HepG2 (cell line): ENCODE results near the gene TBX3. TPM values are rescaled to one million over a fixed set of nuclear protein-coding genes. Genes with fewer than 3 reads are reported as not detected.

Source experiments
- ARID3A ChIP-seq: IDR thresholded peaks from 2 replicates; pipeline ENCODE4 v1.6.1; 2012; ENCODE audit warnings: low read depth, low read length, improper control_type of control experiment
- CENPX ChIP-seq: sonication (generic); formaldehyde crosslinking; IDR thresholded peaks from 2 replicates; pipeline ENCODE4 v1.9.0; 2021; ENCODE audit warnings: mild to moderate bottlenecking, missing genetic modification reagents, moderate library complexity
- ELK4 ChIP-seq: sonication (generic); formaldehyde crosslinking; IDR thresholded peaks from 2 replicates; pipeline ENCODE4 v1.9.0; 2021; ENCODE audit warnings: missing genetic modification reagents, borderline replicate concordance
- FOXK1 ChIP-seq: sonication (generic); formaldehyde crosslinking; IDR thresholded peaks from 2 replicates; pipeline ENCODE4 v1.4.0; 2020; ENCODE audit warnings: low read depth, missing genetic modification reagents, borderline replicate concordance
- GABPA ChIP-seq, 2 experiments: IDR thresholded peaks; 2 replicates each; pipeline ENCODE4 v1.6.1; 2011 to 2016; ENCODE audit warnings: low read depth in 2 of 2, low read length in 1 of 2, missing biosample characterization in 1 of 2, missing genetic modification characterization in 1 of 2
- HIC2 ChIP-seq: sonication (generic); formaldehyde crosslinking; IDR thresholded peaks from 2 replicates; pipeline ENCODE4 v1.9.0; 2022; ENCODE audit warnings: low read depth, missing genetic modification reagents
- HOXA5 ChIP-seq: sonication (generic); formaldehyde crosslinking; IDR thresholded peaks from 2 replicates; pipeline ENCODE4 v1.4.0; 2020; ENCODE audit warnings: missing genetic modification reagents
- REXO4 ChIP-seq: sonication (generic); formaldehyde crosslinking; IDR thresholded peaks from 2 replicates; pipeline ENCODE4 v1.8.0; 2022; ENCODE audit warnings: missing genetic modification reagents, mild to moderate bottlenecking, borderline replicate concordance
- SAP130 ChIP-seq: IDR thresholded peaks from 2 replicates; pipeline ENCODE4 v1.6.1; 2016; ENCODE audit warnings: low read depth
- SMAD3 ChIP-seq: sonication (generic); formaldehyde crosslinking; IDR thresholded peaks from 2 replicates; pipeline ENCODE4 v1.4.0; 2020; ENCODE audit warnings: missing genetic modification reagents
- SP4 ChIP-seq: sonication (generic); formaldehyde crosslinking; IDR thresholded peaks from 2 replicates; pipeline ENCODE4 v1.8.1; 2023; ENCODE audit warnings: mild to moderate bottlenecking, missing genetic modification reagents
- THAP11 ChIP-seq: IDR thresholded peaks from 2 replicates; pipeline ENCODE4 v1.6.1; 2016; ENCODE audit warnings: missing biosample characterization, missing genetic modification reagents
- ZFP36L1 ChIP-seq: sonication (generic); formaldehyde crosslinking; IDR thresholded peaks from 2 replicates; pipeline ENCODE4 v1.8.0; 2022; ENCODE audit warnings: mild to moderate bottlenecking, missing genetic modification reagents, moderate library complexity
- ZNF335 ChIP-seq: sonication (generic); formaldehyde crosslinking; IDR thresholded peaks from 2 replicates; pipeline ENCODE4 v1.4.0; 2020; ENCODE audit warnings: missing genetic modification reagents
- ZNF33B ChIP-seq: sonication (generic); formaldehyde crosslinking; IDR thresholded peaks from 2 replicates; pipeline ENCODE4 v1.5.1; 2020; ENCODE audit warnings: mild to moderate bottlenecking, missing genetic modification reagents
- ZNF549 ChIP-seq: sonication (generic); formaldehyde crosslinking; IDR thresholded peaks from 2 replicates; pipeline ENCODE4 v1.5.0; 2020; ENCODE audit warnings: missing genetic modification reagents
- ZNF564 ChIP-seq: sonication (generic); formaldehyde crosslinking; IDR thresholded peaks from 2 replicates; pipeline ENCODE4 v1.8.1; 2023; ENCODE audit warnings: mild to moderate bottlenecking, missing genetic modification reagents
- ZNF710 ChIP-seq: sonication (generic); formaldehyde crosslinking; IDR thresholded peaks from 2 replicates; pipeline ENCODE4 v1.5.0; 2020; ENCODE audit warnings: mild to moderate bottlenecking, missing genetic modification reagents, borderline replicate concordance
- ZNF740 ChIP-seq: sonication (generic); formaldehyde crosslinking; IDR thresholded peaks from 2 replicates; pipeline ENCODE4 v1.4.0; 2020; ENCODE audit warnings: missing genetic modification reagents
- ZNF747 ChIP-seq: sonication (generic); formaldehyde crosslinking; IDR thresholded peaks from 2 replicates; pipeline ENCODE4 v1.8.1; 2023; ENCODE audit warnings: missing genetic modification reagents, mild to moderate bottlenecking, borderline replicate concordance
- ZNF749 ChIP-seq: sonication (generic); formaldehyde crosslinking; IDR thresholded peaks from 2 replicates; pipeline ENCODE4 v1.8.0; 2022; ENCODE audit warnings: mild to moderate bottlenecking, missing genetic modification reagents, moderate library complexity, borderline replicate concordance
- ZNF766 ChIP-seq: sonication (generic); formaldehyde crosslinking; IDR thresholded peaks from 2 replicates; pipeline ENCODE4 v1.5.0; 2020; ENCODE audit warnings: missing genetic modification reagents, borderline replicate concordance
- ZNF790 ChIP-seq: sonication (generic); formaldehyde crosslinking; IDR thresholded peaks from 2 replicates; pipeline ENCODE4 v1.8.0; 2022; ENCODE audit warnings: missing genetic modification reagents, mild to moderate bottlenecking, borderline replicate concordance
- polyA plus RNA-seq, 8 experiments: library from polyadenylated mRNA; depleted of rRNA in 3 of 8; stranded (reverse) in 7 of 8; unstranded in 1 of 8; fragments of >200 nt; fragmentation: Illumina TruSeq in 4 of 8; extraction: Trizol in 4 of 8; gene quantifications; 2 replicates each; pipeline versions ENCODE4 v1.2.1 to v1.2.3, GENCODE V29; 2011 to 2016; ENCODE audit warnings: low read depth in 4 of 8, missing spikeins in 1 of 8, mixed read lengths in 1 of 8; ENCODE audit not compliant: insufficient read depth in 1 of 8
- total RNA-seq, 5 experiments: library from RNA; depleted of rRNA; stranded (reverse); fragments of >200 nt; fragmentation: Illumina TruSeq; extraction: Trizol; gene quantifications; 2 replicates each; pipeline ENCODE4 v1.2.3, GENCODE V29; 2016; ENCODE audit warnings: low read depth in 1 of 5

Gene TBX3
- total and polyA plus RNA-seq, 2 of the 13 experiments (the other 11 are each of a cell fraction or from before 2014, with no cell fraction given) = 27.1 to 42.4 TPM

GRCh38 chr12:114668151-114668885 is 15.7 kb downstream of the TBX3 start (continued):
- TF ChIP-seq ELK4 (CRISPR knock-in tag) = no peak
- TF ChIP-seq ZFP36L1 = no peak
- TF ChIP-seq GABPA (IDR thresholded peaks at IDR 0.05; ENCODE audit: low read depth, low read length) = no peak
- no peak for TF ChIP-seq GABPA (CRISPR knock-in tag; IDR thresholded peaks at IDR 0.05; ENCODE audit: low read depth)
- TF ChIP-seq ZNF749 (CRISPR knock-in tag) = no peak
- no peak for TF ChIP-seq SP4 (CRISPR knock-in tag)
- TF ChIP-seq CENPX (CRISPR knock-in tag) = no peak
- no peak for TF ChIP-seq FOXK1 (CRISPR knock-in tag)
- no peak; the same call in 1 of the 2 replicates for TF ChIP-seq THAP11 (CRISPR knock-in tag)
- TF ChIP-seq ZNF33B (CRISPR knock-in tag) = no peak
- TF ChIP-seq ZNF710 (CRISPR knock-in tag) = no peak
- no peak for TF ChIP-seq HOXA5 (CRISPR knock-in tag)
- TF ChIP-seq SMAD3 (CRISPR knock-in tag) = 0 out of 2 replicates have a peak, but pooled peaks have one; percentile 38
- no peak for TF ChIP-seq ZNF790
- TF ChIP-seq ZNF335 = no peak
- peak; percentile 56; the same call in 1 of the 2 replicates for TF ChIP-seq SAP130 (CRISPR knock-in tag)
- no peak for TF ChIP-seq ZNF564
- no peak for TF ChIP-seq REXO4
- no peak for TF ChIP-seq HIC2 (CRISPR knock-in tag)
- peak; percentile 90 for TF ChIP-seq ARID3A
- no peak for TF ChIP-seq ZNF549 (CRISPR knock-in tag)
- no peak for TF ChIP-seq ZNF747
- no peak for TF ChIP-seq ZNF740 (CRISPR knock-in tag)
- no peak for TF ChIP-seq ZNF766 (CRISPR knock-in tag)
